Activated CD4-positive, alpha-beta T cell treated with anti-CD3 and anti-CD28 coated beads, Interleukin-10, Interleukin-2, amounts not matched to agents 100 ng/mL and 50 ng/mL, durations not matched to agents 16 hours and 8 hours (primary cell): ENCODE data around the gene PSME3.
"Not testable (repeated sequence)": the region's sequence is repeated elsewhere in the genome, so short reads cannot be mapped to it uniquely, and the experiment has no call there.

Source experiments
- DNase-seq: peaks from one replicate; pipeline ENCODE4 v3.0.0-alpha.2; 2020

Gene PSME3

GRCh38 chr17:42878924-42879595 is 45.9 kb downstream of the PSME3 start:
- no peak for DNase-seq

DNA sequence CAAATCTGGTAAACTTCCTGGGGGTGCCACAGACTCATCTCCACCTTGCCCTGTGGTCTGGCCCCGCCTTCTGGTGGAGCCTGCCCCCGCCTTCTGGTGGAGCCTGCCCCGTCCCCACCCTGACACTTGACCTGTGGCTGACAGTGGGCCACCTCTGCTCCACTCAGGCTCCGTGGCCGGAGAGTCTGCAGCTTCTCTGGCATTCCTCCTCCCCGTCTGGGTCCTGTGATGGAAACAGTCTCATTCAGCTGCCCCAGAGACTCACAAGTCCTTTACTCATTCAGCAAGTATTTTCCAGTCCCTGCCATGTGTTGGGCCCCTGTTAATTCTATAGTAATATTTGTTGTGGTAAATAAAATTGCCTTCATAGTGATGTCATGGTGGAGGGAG is 46.4 kb downstream of the PSME3 start:
- no peak for DNase-seq

- DNase-seq, result no peak
Observed at GRCh38 chr17:42880776-42881310, 47.6 kb downstream of the PSME3 start.

- not testable (repeated sequence) for DNase-seq
Observed at GRCh38 chr17:42881706-42882105, 48.5 kb downstream of the PSME3 start.

DNA sequence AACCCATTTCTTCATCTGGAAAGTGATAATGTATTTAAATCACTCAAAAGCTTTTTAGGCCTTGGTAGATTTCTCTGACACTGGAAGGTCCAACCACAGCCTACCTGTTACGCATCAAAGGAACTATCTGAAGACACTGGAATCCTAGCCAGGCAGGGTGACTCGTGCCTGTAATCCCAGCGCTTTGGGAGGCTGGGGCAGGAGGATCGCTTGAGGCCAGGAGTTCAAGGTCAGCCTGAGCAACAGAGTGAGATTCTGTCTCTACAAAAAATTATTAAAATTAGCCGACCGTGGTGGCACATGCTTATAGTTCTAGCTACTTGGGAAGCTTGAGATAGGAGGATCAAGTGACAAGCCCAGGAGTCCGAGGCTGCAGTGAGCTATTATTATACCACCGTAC is 49.0 kb downstream of the PSME3 start:
- no peak for DNase-seq

GRCh38 chr17:42883802-42884558 is 50.8 kb downstream of the PSME3 start:
- no peak for DNase-seq

- not testable (repeated sequence) for DNase-seq
Observed at GRCh38 chr17:42885806-42886205, 52.6 kb downstream of the PSME3 start.

DNA sequence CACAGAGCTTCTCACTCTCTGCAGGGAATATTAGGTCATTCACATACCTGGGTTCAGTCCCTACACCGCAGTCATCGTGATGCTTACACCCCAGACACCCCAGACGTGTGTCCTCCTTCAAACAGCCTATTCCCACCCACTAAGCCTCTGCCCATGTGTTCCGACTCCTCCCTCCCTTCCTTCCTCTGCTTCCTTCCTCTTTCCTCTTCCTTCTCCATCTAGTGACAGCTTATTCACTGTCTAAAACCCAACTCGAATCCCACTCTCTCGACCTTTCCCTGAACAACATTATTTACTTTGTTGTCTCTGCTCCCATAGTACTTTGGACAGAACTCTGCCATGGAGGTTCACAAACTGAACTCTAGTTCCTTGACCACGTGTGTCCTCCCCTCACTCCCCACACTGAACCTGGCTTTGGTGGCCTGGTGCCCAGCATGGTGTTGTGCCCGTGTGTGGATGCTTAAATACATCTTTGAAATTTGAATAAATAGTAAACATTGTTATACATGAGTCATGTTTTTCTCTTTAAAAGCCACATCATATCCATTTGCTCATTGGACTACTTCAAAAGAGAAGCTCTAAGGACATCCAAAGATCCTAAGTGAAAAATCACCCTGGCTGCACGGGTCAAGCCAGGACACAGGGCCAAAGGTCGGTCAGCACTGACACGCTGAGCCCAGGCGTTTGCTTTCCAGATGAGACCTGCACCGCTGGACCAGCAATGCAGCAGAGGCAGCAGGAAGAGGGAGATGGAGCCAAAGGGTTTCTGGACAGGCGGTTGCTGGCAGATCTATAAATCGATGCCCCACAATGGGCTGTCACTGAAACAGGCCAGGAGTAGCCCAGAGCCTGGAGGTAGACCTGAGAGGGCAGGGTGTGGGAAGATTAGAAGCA is 53.3 kb downstream of the PSME3 start:
- no peak for DNase-seq

DNA sequence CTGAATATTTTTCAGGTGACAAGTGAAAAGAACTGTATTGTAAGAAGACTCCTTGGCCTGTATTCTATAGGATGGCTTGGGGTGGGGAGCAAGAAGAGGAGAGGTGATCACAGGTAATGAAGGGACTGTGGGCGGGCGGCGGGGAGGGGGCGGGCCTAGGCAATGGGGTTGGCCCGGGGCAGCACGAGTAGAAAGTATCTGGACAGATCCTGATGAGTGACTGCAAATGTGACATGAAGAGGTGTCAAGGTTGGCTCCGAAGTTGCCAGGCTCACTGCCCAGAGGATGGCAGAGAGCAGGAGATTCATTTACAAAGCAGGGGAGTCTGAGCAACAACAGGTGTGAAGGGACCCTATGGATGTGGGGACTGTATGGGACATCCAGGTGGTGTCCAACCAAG is 56.6 kb downstream of the PSME3 start:
- no peak for DNase-seq

- no peak for DNase-seq
Observed at GRCh38 chr17:42891539-42892152, 58.4 kb downstream of the PSME3 start.

DNA sequence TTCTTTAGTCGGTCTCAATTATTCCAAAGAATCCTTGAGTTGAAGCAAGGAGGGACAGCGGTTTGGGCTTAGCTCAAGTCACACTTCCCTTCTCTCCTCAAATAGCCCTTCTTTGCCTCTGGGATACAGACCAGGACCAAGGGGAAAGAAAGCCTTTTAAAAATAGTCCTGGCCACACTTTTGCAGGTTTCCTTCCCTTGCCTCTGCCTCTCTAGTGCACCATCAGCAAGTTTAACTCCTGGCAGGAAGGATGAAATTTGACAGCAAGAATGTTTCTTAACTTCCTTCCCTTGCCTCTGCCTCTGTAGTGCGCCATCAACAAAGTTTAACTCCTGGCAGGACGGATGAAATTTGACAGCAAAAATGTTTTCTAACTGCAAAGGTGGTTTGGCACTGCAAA is 60.2 kb downstream of the PSME3 start:
- DNase-seq, result no peak
